ENCODE measurements around the gene ANKRD60. TPM values are rescaled to one million over a fixed set of nuclear protein-coding genes. Genes with fewer than 3 reads are reported as not detected.

Gene ANKRD60
- total RNA-seq, 1 donor from 2014 or later, result not detected

GRCh38 chr20:58256842-58257241 lies 28.4 kb upstream of the ANKRD60 start:
- H3K27me3 Mint-ChIP-seq (ENCODE audit: insufficient read depth), result no peaks in the 10 kb centered on the region
- H3K4me3 Mint-ChIP-seq, result no peak overlapping the region
- intact Hi-C loops (cut with micrococcal nuclease), result no loop called here
- no peak for DNase-seq (ENCODE audit: low spot score)
- H3K9me3 Mint-ChIP-seq, result peaks cover 8% of the 10 kb centered on the region
- peaks cover 33% of the 10 kb centered on the region for H3K36me3 Mint-ChIP-seq (ENCODE audit: low read depth)
- H3K27ac Mint-ChIP-seq, result peak overlapping the region; percentile 36
- H3K4me1 Mint-ChIP-seq (ENCODE audit: low read depth), result peaks cover 48% of the 10 kb centered on the region

- Mint-ChIP-seq H3K27me3 (ENCODE audit: insufficient read depth) (no peaks in the 10 kb centered on the region), H3K4me1 (ENCODE audit: low read depth) (peaks cover 54% of the 10 kb centered on the region), H3K27ac (no peak overlapping the region), H3K9me3 (peaks cover 8% of the 10 kb centered on the region), H3K4me3 (no peak overlapping the region), H3K36me3 (ENCODE audit: low read depth) (peaks cover 33% of the 10 kb centered on the region)
- DNase-seq (ENCODE audit: low spot score), result no peak
- intact Hi-C loops (cut with micrococcal nuclease), result no loop called here
Observed at GRCh38 chr20:58256307-58256706, 27.9 kb upstream of the ANKRD60 start.

GRCh38 chr20:58254890-58255289 lies 26.4 kb upstream of the ANKRD60 start:
- Mint-ChIP-seq H3K36me3 (ENCODE audit: low read depth) (peaks cover 42% of the 10 kb centered on the region), H3K4me1 (ENCODE audit: low read depth) (peaks cover 54% of the 10 kb centered on the region), H3K27me3 (ENCODE audit: insufficient read depth) (no peaks in the 10 kb centered on the region), H3K27ac (no peak overlapping the region), H3K4me3 (no peak overlapping the region), H3K9me3 (peaks cover 8% of the 10 kb centered on the region)
- no peak for DNase-seq (ENCODE audit: low spot score)
- intact Hi-C loops (cut with micrococcal nuclease), result loop anchor here (5.0 kb wide), 1 partner anchor 52 kb away; the partner anchor contains the start of gene RAB22A

GRCh38 chr20:58251979-58252591 lies 23.6 kb upstream of the ANKRD60 start:
- no peak for DNase-seq (ENCODE audit: low spot score)
- peaks cover 43% of the 10 kb centered on the region for H3K4me1 Mint-ChIP-seq (ENCODE audit: low read depth)
- peak overlapping the region; percentile 36 for H3K27ac Mint-ChIP-seq
- intact Hi-C loops (cut with micrococcal nuclease), result loop anchor here (1.0 to 5.0 kb wide), 3 partner anchors 15 to 55 kb away; partner anchors contain the start of gene RAB22A
- H3K36me3 Mint-ChIP-seq (ENCODE audit: low read depth), result peaks cover 45% of the 10 kb centered on the region
- H3K4me3 Mint-ChIP-seq, result no peak overlapping the region
- H3K27me3 Mint-ChIP-seq (ENCODE audit: insufficient read depth), result no peaks in the 10 kb centered on the region
- H3K9me3 Mint-ChIP-seq, result peaks cover 8% of the 10 kb centered on the region

GRCh38 chr20:58251348-58251978 lies 23.0 kb upstream of the ANKRD60 start:
- peak overlapping the region; percentile 36 for H3K27ac Mint-ChIP-seq
- DNase-seq (ENCODE audit: low spot score), result no peak
- H3K4me3 Mint-ChIP-seq, result no peak overlapping the region
- peaks cover 37% of the 10 kb centered on the region for H3K4me1 Mint-ChIP-seq (ENCODE audit: low read depth)
- H3K36me3 Mint-ChIP-seq (ENCODE audit: low read depth), result peaks cover 46% of the 10 kb centered on the region
- intact Hi-C loops (cut with micrococcal nuclease), result loop anchor here (1.0 to 5.0 kb wide), 2 partner anchors 14 to 56 kb away; partner anchors contain the start of gene RAB22A
- H3K27me3 Mint-ChIP-seq (ENCODE audit: insufficient read depth), result no peaks in the 10 kb centered on the region
- H3K9me3 Mint-ChIP-seq, result peaks cover 8% of the 10 kb centered on the region

- Mint-ChIP-seq H3K36me3 (ENCODE audit: low read depth) (peaks cover 55% of the 10 kb centered on the region), H3K27ac (no peak overlapping the region), H3K4me1 (ENCODE audit: low read depth) (peaks cover 6% of the 10 kb centered on the region), H3K27me3 (ENCODE audit: insufficient read depth) (no peaks in the 10 kb centered on the region), H3K9me3 (no peaks in the 10 kb centered on the region), H3K4me3 (no peak overlapping the region)
- intact Hi-C loops (cut with micrococcal nuclease), result no loop called here
- DNase-seq (ENCODE audit: low spot score), result no peak
Observed at GRCh38 chr20:58246346-58246745, 17.9 kb upstream of the ANKRD60 start.

- H3K27me3 Mint-ChIP-seq (ENCODE audit: insufficient read depth), result no peaks in the 10 kb centered on the region
- no peak for DNase-seq (ENCODE audit: low spot score)
- peaks cover 52% of the 10 kb centered on the region for H3K36me3 Mint-ChIP-seq (ENCODE audit: low read depth)
- no peak overlapping the region for H3K27ac Mint-ChIP-seq
- H3K4me1 Mint-ChIP-seq (ENCODE audit: low read depth), result peaks cover 1% of the 10 kb centered on the region
- no peak overlapping the region for H3K4me3 Mint-ChIP-seq
- intact Hi-C loops (cut with micrococcal nuclease), result no loop called here
- H3K9me3 Mint-ChIP-seq, result no peaks in the 10 kb centered on the region
Observed at GRCh38 chr20:58245931-58246330, 17.5 kb upstream of the ANKRD60 start.

GRCh38 chr20:58245181-58245891 lies 16.9 kb upstream of the ANKRD60 start:
- Mint-ChIP-seq H3K4me1 (ENCODE audit: low read depth) (no peaks in the 10 kb centered on the region), H3K27me3 (ENCODE audit: insufficient read depth) (no peaks in the 10 kb centered on the region), H3K4me3 (no peak overlapping the region), H3K36me3 (ENCODE audit: low read depth) (peaks cover 49% of the 10 kb centered on the region), H3K9me3 (no peaks in the 10 kb centered on the region), H3K27ac (no peak overlapping the region)
- no peak for DNase-seq (ENCODE audit: low spot score)
- intact Hi-C loops (cut with micrococcal nuclease), result no loop called here

GRCh38 chr20:58244517-58245030 lies 16.1 kb upstream of the ANKRD60 start:
- peaks cover 45% of the 10 kb centered on the region for H3K36me3 Mint-ChIP-seq (ENCODE audit: low read depth)

GRCh38 chr20:58243653-58244410 lies 15.4 kb upstream of the ANKRD60 start:
- H3K27ac Mint-ChIP-seq, result no peak overlapping the region
- intact Hi-C loops (cut with micrococcal nuclease), result no loop called here
- H3K9me3 Mint-ChIP-seq, result no peaks in the 10 kb centered on the region
- DNase-seq (ENCODE audit: low spot score), result no peak
- H3K36me3 Mint-ChIP-seq (ENCODE audit: low read depth), result peaks cover 49% of the 10 kb centered on the region
- no peaks in the 10 kb centered on the region for H3K4me1 Mint-ChIP-seq (ENCODE audit: low read depth)
- no peaks in the 10 kb centered on the region for H3K27me3 Mint-ChIP-seq (ENCODE audit: insufficient read depth)
- no peak overlapping the region for H3K4me3 Mint-ChIP-seq

More at GRCh38 chr20:58244517-58245030, 16.1 kb upstream of the ANKRD60 start:
- Mint-ChIP-seq H3K27me3 (ENCODE audit: insufficient read depth) (no peaks in the 10 kb centered on the region), H3K4me3 (no peak overlapping the region), H3K9me3 (no peaks in the 10 kb centered on the region), H3K4me1 (ENCODE audit: low read depth) (no peaks in the 10 kb centered on the region), H3K27ac (no peak overlapping the region)
- DNase-seq (ENCODE audit: low spot score), result no peak
- intact Hi-C loops (cut with micrococcal nuclease), result no loop called here

- H3K27ac Mint-ChIP-seq, result no peak overlapping the region
- H3K27me3 Mint-ChIP-seq (ENCODE audit: insufficient read depth), result no peaks in the 10 kb centered on the region
- no peak overlapping the region for H3K4me3 Mint-ChIP-seq
- no peak for DNase-seq (ENCODE audit: low spot score)
- no peaks in the 10 kb centered on the region for H3K9me3 Mint-ChIP-seq
- H3K4me1 Mint-ChIP-seq (ENCODE audit: low read depth), result peaks cover under 1% of the 10 kb centered on the region
- peaks cover 50% of the 10 kb centered on the region for H3K36me3 Mint-ChIP-seq (ENCODE audit: low read depth)
- intact Hi-C loops (cut with micrococcal nuclease), result no loop called here
Observed at GRCh38 chr20:58242824-58243223, 14.4 kb upstream of the ANKRD60 start.

- Mint-ChIP-seq H3K9me3 (no peaks in the 10 kb centered on the region), H3K27ac (peak overlapping the region; percentile 11), H3K4me3 (no peak overlapping the region), H3K4me1 (ENCODE audit: low read depth) (peaks cover 10% of the 10 kb centered on the region), H3K27me3 (ENCODE audit: insufficient read depth) (no peaks in the 10 kb centered on the region), H3K36me3 (ENCODE audit: low read depth) (peaks cover 44% of the 10 kb centered on the region)
- DNase-seq (ENCODE audit: low spot score), result no peak
- intact Hi-C loops (cut with micrococcal nuclease), result no loop called here
Observed at GRCh38 chr20:58241766-58242465, 13.5 kb upstream of the ANKRD60 start.

All from activated T-helper 1 cell treated with anti-CD3 and anti-CD28 coated beads, Interleukin-12 subunit alpha, Interleukin-12 subunit beta, Interleukin-2, Interleukin-4 antibody, amounts not matched to agents 30 ng/mL and 10 ng/mL and 1 ng/mL, durations not matched to agents 14 hours and 24 hours and 36 hours (primary cell).